Esophagus squamous epithelium (tissue), 5 donors: ENCODE results near the gene MEF2B. TPM values are rescaled to one million over a fixed set of nuclear protein-coding genes. Genes with fewer than 3 reads are reported as not detected.

ENCODE experiments used
- DNase-seq: peaks from one replicate; lab custom pipeline; 2025; lab: John Stamatoyannopoulos, UW
- H3K27ac ChIP-seq, 4 donors: fragments of 200-600 bp; sonication (generic); one replicate each; pipeline ENCODE4 v1.5.1; 2016 to 2019; ENCODE audit warnings: mild to moderate bottlenecking in 1 of 4
- H3K27me3 ChIP-seq, 4 donors: fragments of 200-600 bp; sonication (generic); 1 replicate in 3 of 4; 2 replicates in 1 of 4; pipeline versions ENCODE4 v1.5.1 to v1.6.0; 2017 to 2021; ENCODE audit warnings: antibody characterized with exemption in 1 of 4
- H3K36me3 ChIP-seq, 3 donors: fragments of 200-600 bp; sonication (generic); one replicate each; pipeline ENCODE4 v1.5.1; 2016 to 2019
- H3K4me1 ChIP-seq, 3 donors: fragments of 200-600 bp; sonication (generic); one replicate each; pipeline ENCODE4 v1.5.1; 2017 to 2019
- H3K4me3 ChIP-seq, 4 donors: fragments of 200-600 bp; sonication (generic); 1 replicate in 3 of 4; 2 replicates in 1 of 4; pipeline ENCODE4 v1.5.1; 2016 to 2019; ENCODE audit warnings: mild to moderate bottlenecking in 2 of 4, moderate library complexity in 1 of 4
- H3K9me3 ChIP-seq, 3 donors: fragments of 200-600 bp; sonication (generic); one replicate each; pipeline ENCODE4 v1.5.1; 2016 to 2019
- POLR2A ChIP-seq, 4 donors: fragments of 450-650 bp; IDR thresholded peaks; one replicate each; pipeline ENCODE4 v1.6.1; 2017; ENCODE audit warnings: antibody characterized with exemption in 4 of 4, mild to moderate bottlenecking in 4 of 4, moderate library complexity in 3 of 4
- WGBS, 2 donors: methylation state at CpG; one replicate each; pipeline ENCODE4 v1.1.5; 2018; 5-methylcytosine and 5-hydroxymethylcytosine counted together
- intact Hi-C: fragments of 100-400 bp; cut with DNase I; formaldehyde crosslinking; loops from one replicate; pipeline ENCODE4 v1.15.0; 2022
- total RNA-seq, 4 donors: library from RNA; depleted of rRNA; stranded (reverse); fragments of >200 nt; gene quantifications; one replicate each; pipeline ENCODE4 v1.1.0, GENCODE V29; 2016
- TF ChIP-seq, protein P1 (sequence below), 6 experiments: fragments of 450-650 bp in 4 of 6; fragments of 200-600 bp in 2 of 6; sonication (generic) in 2 of 6; IDR thresholded peaks; one replicate each; pipeline ENCODE4 v1.5.1; 2016 to 2019; ENCODE audit warnings: antibody characterized with exemption in 6 of 6, mild to moderate bottlenecking in 4 of 6, moderate library complexity in 4 of 6
- donor health status: DM: yes; HTN: yes; CAD: no.

The MEF2B gene
- total RNA-seq, 4 donors from 2014 or later, result 0.70 TPM; not detected in 3

DNA sequence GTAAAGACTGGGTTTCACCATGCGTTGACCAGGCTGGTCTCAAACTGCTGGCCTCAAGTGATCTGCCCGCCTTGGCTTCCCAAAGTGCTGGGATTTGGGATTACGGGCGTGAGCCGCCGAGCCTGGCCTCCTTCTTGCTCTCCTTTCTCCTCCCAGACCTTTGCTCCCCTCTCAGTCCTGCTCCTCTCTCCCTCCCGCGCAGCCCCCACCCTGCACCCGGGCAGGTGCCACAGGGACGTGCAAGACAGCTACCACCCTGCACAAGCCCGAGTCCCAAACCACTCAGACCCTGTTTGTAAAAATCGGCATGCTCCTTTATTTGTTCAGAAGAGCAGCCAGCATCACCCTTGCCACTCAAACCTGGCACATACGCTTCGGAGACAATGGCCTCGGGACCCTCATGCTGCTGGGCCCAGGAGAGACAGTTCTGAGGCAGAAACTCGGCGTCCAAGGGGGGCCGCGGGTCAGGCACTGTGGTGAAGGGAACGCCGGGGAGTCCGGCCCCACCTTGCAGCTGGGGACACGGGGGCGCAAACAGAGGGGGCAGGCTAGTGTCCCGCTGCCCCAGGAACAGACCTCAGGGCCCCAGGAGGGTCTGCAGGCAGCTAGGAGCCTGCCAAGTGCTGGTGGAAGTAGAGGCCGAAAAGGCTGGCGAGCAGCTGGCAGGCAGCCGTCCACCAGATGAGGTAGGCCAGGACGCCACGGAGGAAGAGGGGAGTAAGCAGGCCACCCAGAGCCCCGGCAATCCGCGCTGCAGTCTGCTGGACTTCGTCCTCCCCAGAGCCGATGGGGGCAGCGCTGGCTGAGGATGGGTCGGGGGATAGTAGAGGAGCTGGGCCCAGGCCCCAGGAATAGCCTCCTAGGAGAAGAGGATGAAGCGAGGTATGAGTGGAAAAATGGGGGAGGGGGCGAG is 50.5 kb downstream of the MEF2B start:
- TF ChIP-seq, protein P1, sequence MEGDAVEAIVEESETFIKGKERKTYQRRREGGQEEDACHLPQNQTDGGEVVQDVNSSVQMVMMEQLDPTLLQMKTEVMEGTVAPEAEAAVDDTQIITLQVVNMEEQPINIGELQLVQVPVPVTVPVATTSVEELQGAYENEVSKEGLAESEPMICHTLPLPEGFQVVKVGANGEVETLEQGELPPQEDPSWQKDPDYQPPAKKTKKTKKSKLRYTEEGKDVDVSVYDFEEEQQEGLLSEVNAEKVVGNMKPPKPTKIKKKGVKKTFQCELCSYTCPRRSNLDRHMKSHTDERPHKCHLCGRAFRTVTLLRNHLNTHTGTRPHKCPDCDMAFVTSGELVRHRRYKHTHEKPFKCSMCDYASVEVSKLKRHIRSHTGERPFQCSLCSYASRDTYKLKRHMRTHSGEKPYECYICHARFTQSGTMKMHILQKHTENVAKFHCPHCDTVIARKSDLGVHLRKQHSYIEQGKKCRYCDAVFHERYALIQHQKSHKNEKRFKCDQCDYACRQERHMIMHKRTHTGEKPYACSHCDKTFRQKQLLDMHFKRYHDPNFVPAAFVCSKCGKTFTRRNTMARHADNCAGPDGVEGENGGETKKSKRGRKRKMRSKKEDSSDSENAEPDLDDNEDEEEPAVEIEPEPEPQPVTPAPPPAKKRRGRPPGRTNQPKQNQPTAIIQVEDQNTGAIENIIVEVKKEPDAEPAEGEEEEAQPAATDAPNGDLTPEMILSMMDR (IDR thresholded peaks at IDR 0.05), result no peak
- no peak for TF ChIP-seq POLR2A (IDR thresholded peaks at IDR 0.05)
- H3K27me3 ChIP-seq, result no peaks in the 10 kb centered on the region
- H3K27ac ChIP-seq, result no peak overlapping the region
- no peak for DNase-seq
- H3K4me1 ChIP-seq, result no peaks in the 10 kb centered on the region
- intact Hi-C loops, result no loop called here
- peaks cover 0 to 49% (median 0%) of the 10 kb centered on the region in 3 donors for H3K36me3 ChIP-seq
- H3K4me3 ChIP-seq, result no peak overlapping the region
- WGBS, 2 donors, result 93 to 95% methylated on average over 26 to 31 of the region's 39 CpGs
- peaks cover 0 to 10% (median 0%) of the 10 kb centered on the region in 3 donors for H3K9me3 ChIP-seq

- Histone ChIP-seq H3K27me3 (peaks cover 0 to 2% (median 0%) of the 10 kb centered on the region in 4 donors), H3K27ac (no peak overlapping the region), H3K9me3 (no peaks in the 10 kb centered on the region), H3K36me3 (peaks cover 0 to 28% (median 0%) of the 10 kb centered on the region in 3 donors), H3K4me1 (peaks cover 0 to under 1% (median 0%) of the 10 kb centered on the region in 3 donors), H3K4me3 (no peak overlapping the region)
- intact Hi-C loops, result no loop called here
- TF ChIP-seq POLR2A (IDR thresholded peaks at IDR 0.05), result no peak
- TF ChIP-seq, protein P1 (IDR thresholded peaks at IDR 0.05), result peak in 4 of 6 experiments; percentile 15 to 40 (median 30)
- WGBS, 2 donors, result 75 to 89% methylated on average over 7 to 8 of the region's 9 CpGs
- no peak for DNase-seq
Measured at GRCh38 chr19:19115954-19116353, 54.1 kb downstream of the MEF2B start.

GRCh38 chr19:19113040-19113626 is 56.9 kb downstream of the MEF2B start:
- Histone ChIP-seq H3K27ac (no peak overlapping the region), H3K4me1 (peaks cover 0 to 13% (median 10%) of the 10 kb centered on the region in 3 donors), H3K9me3 (no peaks in the 10 kb centered on the region), H3K36me3 (peaks cover 0 to under 1% (median 0%) of the 10 kb centered on the region in 3 donors), H3K4me3 (no peak overlapping the region), H3K27me3 (peaks cover 0 to 10% (median 0%) of the 10 kb centered on the region in 4 donors)
- 0 to 44% methylated on average over 1 to 4 of the region's 7 CpGs for WGBS, 2 donors
- intact Hi-C loops, result no loop called here
- no peak for DNase-seq
- TF ChIP-seq, protein P1 (IDR thresholded peaks at IDR 0.05), result no peak
- TF ChIP-seq POLR2A (IDR thresholded peaks at IDR 0.05), result no peak

- peaks cover 0 to 10% (median 0%) of the 10 kb centered on the region in 4 donors for H3K27me3 ChIP-seq
- no peak overlapping the region for H3K27ac ChIP-seq
- 81 to 86% methylated on average over 9 of the region's 9 CpGs for WGBS, 2 donors
- no peak for TF ChIP-seq POLR2A (IDR thresholded peaks at IDR 0.05)
- TF ChIP-seq, protein P1 (IDR thresholded peaks at IDR 0.05), result no peak
- DNase-seq, result no peak
- intact Hi-C loops, result no loop called here
- H3K4me1 ChIP-seq, result peaks cover 0 to 13% (median 10%) of the 10 kb centered on the region in 3 donors
- H3K4me3 ChIP-seq, result no peak overlapping the region
- no peaks in the 10 kb centered on the region for H3K9me3 ChIP-seq
- no peaks in the 10 kb centered on the region for H3K36me3 ChIP-seq
Measured at GRCh38 chr19:19111967-19112580, 58.0 kb downstream of the MEF2B start.
